Stimulated activated CD4-positive, alpha-beta T cell treated with anti-CD3 and anti-CD28 coated beads, Interleukin-4, amount 100 ng/mL, for 4 hours (primary cell): Measurements from ENCODE around the gene PBX2.
"Not testable (repeated sequence)": the region's sequence is repeated elsewhere in the genome, so short reads cannot be mapped to it uniquely, and the experiment has no call there.

Experiments used
- DNase-seq, 2 experiments: peaks; one replicate each; pipeline ENCODE4 v3.0.0-alpha.2; 2020

The PBX2 gene

GRCh38 chr6:32186151-32186840, 3.7 kb downstream of the PBX2 start:
- DNase-seq: not testable (repeated sequence)

GRCh38 chr6:32185681-32186131, 4.3 kb downstream of the PBX2 start:
- peak; percentile 51 to 56 for DNase-seq

- DNase-seq: no peak
Observed at GRCh38 chr6:32184084-32184640, 5.8 kb downstream of the PBX2 start, which contains the start of gene AGER. Gene AGER, minus strand, starts transcription at chr6:32184253. Its CDS starts 31 bp downstream, at chr6:32184222.

GRCh38 chr6:32183483-32184083, 6.4 kb downstream of the PBX2 start:
- no peak for DNase-seq

GRCh38 chr6:32183030-32183429, 7.0 kb downstream of the PBX2 start:
- no peak for DNase-seq

- no peak for DNase-seq
Observed at GRCh38 chr6:32182555-32182981, 7.4 kb downstream of the PBX2 start.

- DNase-seq: no peak
Observed at GRCh38 chr6:32181915-32182529, 8.0 kb downstream of the PBX2 start.

DNA sequence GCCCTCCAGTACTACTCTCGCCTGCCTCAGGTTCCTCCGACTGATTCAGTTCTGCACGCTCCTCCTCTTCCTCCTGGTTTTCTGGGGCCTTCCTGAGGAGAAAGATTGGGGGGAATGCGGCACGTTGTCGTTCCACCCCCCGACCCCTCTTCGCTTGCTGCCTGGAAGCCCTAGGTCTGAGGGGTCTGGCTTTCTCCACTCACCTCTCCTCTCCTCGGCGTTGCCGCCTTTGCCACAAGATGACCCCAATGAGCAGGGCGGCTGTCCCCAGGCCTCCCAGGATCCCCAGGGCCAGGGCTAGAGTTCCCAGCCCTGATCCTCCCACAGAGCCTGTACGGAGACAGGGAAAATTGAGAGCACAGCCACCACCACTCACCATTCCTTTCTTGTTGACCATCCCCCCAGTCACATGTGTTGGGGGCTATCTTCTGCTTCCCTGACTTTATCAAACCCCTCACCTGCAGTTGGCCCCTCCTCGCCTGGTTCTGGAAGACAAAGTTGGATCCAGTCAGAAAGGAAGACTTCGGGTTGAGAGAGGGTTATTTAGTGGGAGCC, 8.8 kb downstream of the PBX2 start:
- no peak for DNase-seq

DNA sequence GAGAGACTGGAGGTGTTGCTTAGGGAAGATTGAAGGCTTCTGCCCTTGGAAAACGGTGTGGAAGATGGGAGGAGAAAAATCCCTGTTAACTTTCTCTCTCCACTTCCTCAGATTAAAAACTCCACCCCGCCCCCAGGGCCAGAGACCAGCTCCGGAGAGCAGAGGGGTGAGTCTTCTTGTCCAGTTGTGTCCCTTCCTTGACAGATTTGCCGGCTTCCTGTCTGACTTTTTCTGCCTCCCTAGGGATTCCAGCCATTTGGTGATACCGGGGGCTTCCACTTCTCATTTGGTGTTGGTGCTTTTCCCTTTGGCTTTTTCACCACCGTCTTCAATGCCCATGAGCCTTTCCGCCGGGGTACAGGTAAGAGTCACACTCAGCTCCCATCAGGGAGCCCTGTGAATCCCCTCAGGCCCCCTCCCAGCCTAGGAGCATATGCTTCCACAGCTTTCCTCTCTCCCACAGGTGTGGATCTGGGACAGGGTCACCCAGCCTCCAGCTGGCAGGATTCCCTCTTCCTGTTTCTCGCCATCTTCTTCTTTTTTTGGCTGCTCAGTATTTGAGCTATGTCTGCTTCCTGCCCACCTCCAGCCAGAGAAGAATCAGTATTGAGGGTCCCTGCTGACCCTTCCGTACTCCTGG, 10.1 kb downstream of the PBX2 start:
- no peak for DNase-seq

- DNase-seq: no peak
Observed at GRCh38 chr6:32178547-32179440, 11.2 kb downstream of the PBX2 start.

GRCh38 chr6:32177788-32178546, 12.0 kb downstream of the PBX2 start, which contains the start of gene RNF5:
Gene RNF5, plus strand, starts transcription at chr6:32178405. Its CDS starts 107 bp downstream, at chr6:32178512.
- peak; percentile 80 to 94 for DNase-seq

DNA sequence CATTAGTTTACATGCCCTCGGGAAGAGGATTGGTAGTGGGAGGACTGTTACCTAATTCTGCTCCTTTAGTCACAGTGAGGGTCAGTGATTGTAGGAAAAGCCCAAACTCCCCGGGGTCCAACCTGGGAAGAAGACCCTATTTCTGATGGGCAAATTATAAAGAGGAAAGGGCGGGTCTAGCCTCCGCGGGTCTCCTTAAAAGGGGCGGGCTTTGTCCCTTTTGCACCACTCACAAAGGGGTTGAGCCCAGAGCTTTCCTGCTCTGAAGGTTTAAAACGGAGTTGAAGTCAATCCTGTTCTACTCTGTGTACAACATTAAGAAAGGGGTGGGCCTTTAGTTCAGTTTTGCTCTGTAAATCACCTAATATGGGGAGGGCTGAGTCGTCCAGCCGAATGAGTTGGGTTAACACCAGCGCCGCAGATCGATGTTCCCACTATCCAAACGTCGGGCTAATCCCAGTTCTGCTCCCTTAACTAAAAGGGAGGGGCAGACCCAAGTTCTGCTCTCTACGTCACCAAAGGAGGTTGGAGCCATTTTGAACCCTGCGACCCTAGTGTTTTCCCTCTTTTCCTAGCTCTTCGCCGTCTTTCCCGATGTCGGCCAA, 12.7 kb downstream of the PBX2 start:
- peak in 1 of 2 experiments; percentile 34 for DNase-seq

DNA sequence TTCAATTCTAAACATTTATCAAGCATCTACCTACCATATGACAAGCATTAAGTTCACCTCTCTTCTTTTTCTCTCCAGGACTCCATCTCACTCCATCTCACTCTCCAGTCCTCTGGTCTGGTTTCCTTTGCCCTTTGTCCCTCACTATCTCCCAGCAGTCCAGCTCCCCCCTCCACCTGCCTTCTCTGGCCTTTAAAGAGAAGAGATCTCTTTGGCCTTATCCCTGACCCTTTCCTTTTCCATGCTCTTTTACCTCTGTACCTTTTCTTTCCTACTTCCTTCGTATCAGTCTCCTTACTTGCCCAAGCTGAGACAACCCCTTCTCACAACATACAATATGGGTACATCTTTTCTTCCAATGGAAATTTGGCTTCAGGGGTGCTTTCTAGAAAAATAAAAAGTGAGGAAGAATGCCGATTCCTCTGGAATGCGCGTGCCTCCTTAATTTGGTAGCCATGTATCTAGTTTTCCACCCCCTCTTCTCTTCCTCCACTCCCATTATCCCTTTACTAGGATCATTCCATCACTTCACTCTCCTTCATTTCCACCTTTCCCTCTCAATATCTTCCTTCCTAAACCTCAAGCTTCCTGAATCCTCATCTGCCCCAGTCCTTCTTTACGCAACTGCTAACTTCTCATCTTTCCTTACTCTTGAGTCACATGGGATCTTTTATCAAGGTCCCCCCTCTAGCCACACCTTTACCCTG, 13.4 kb downstream of the PBX2 start:
- no peak for DNase-seq

- DNase-seq: peak; percentile 96 to 97
Observed at GRCh38 chr6:32175711-32176475, 14.1 kb downstream of the PBX2 start, which contains the start of gene AGPAT1. Gene AGPAT1, minus strand, starts transcription at chr6:32176084. Its CDS starts 4,588 bp downstream, at chr6:32171496.

DNA sequence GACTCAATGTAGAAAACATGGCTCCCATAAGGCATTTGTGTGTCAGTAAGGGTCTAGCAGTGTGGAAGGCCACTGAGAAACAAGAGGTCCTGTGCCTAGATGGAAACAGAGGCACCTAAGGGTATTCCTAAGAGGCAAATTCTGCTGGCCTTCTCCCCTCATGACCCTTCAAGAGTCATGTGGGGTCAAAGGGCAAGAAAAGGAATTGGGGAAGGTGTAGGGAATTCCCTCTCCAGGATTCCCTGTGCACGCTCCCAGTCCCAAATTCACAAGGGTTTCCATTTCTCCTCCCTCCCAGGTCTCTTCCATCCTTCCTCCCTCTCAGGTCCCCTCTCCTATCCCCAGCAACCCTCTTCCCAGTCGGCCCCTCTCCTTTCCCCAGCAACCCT, 14.7 kb downstream of the PBX2 start:
- DNase-seq: no peak

DNA sequence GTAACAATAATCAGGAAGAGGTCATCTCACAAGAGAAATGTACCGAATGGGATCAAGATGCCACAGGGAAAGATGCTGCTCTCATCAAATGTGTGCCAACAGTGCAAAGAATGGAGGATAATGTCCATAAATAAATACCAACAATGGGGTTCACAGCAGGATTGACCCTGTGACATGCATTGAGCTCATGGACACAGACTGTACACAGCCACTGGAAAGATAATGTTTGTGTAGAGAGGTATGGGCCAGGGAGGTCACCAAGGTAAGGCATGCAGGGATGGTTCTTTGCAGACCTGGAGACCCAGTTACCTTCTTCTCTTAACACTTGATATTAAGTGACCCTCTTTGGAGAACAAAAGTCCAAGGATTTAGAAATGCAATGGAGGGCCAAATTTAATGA, 15.6 kb downstream of the PBX2 start:
- no peak for DNase-seq

DNA sequence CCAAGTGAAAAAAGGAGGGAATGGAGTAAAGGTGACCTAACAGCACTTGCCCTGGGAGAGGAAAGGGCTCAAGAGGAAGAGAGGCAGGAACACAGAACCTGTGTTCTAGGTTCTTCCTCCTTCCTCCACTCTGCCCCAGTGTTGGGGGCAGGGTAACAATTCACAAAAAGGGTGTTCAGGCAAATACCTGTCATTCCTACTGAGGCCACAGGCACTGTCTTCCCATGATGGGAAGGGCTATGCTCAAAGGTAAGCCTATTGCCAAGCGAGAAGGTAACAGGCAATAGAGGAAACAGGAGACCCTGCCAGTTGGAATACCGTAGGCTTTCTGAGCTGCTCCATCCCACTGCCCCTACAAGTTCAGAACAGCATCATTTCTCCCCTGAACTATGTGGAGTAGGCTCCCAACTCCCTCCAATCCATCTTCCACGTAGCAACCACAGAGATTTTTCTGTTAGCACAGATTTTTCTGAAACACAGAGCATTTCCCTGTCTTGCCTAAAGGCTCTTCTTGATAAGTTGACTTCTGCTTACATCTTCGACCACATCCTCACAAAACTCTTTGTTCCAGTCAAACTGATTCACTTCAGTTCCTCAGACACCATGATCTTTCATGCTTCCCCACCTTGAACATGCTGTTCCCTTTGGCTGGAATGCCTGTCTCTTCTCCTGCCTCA, 16.8 kb downstream of the PBX2 start:
- no peak for DNase-seq

DNA sequence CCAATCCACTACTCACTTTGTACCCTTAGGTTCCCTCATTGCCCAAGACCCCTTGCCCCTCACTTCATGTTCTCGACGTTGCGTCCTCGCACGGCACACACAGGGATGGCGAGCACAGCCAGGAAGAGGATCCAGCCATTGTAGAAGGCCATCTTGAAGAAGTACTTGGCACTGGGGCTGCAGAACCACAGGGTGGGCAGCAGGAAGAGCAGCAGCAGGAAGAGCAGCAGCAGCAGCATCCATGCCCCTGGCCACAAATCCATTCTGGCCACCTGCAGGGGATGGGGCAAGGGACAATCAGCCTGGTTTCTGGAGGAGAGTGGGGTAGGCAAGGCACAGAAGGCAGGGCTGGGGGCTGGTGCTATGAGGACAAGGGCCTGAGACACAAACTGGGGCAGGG, 18.8 kb downstream of the PBX2 start:
- no peak for DNase-seq
